NCI-H2227 treated with DMSO at 0.1 percent for 48 hours (cell line): ENCODE data around the gene LPP.

Experiments
- DNase-seq: peaks from one replicate; lab custom pipeline; 2025; lab: John Stamatoyannopoulos, UW

Gene LPP

DNA sequence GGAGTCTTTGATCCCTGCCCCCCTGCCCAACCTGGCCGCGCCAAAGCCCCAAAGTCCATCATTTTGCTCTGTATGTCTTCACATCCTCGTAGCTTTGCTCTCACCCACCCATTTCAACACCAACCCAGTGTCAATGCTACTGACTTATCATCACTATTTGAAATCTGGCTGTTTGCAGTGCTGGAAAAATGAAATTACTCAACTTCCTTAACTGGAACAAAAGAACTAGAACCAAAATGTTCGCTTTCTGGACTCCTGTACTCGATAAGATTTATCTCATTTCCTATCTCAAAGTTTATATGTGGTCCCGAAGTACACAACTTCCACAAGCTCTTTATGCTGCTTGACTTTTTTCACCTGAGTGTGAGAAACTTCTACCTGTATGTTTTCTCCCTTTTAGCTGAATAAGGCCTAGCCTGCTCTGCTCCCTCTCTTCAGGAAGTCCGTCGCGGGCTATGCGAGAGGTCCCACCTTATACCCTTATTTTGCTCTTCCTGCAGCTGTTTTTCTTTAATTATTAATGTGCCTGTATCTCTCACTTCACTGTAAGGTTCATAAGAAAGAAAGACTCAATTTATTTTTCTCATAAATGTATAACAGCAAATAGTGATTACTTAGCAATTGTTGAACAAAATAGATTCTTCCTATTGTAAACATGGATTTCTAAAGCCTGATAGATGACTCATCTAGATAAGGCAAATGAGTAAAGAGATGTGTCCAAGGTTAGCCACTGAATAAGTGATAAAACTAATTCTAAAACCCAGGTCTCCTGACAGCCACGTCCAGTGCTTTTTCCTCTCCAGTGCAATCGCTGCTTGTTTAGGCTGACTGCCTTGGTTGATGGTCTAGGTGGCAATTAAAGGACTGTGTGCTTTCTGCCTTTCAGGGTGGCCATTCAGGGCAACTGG, 553.7 kb downstream of the LPP start:
- no peak for DNase-seq

DNA sequence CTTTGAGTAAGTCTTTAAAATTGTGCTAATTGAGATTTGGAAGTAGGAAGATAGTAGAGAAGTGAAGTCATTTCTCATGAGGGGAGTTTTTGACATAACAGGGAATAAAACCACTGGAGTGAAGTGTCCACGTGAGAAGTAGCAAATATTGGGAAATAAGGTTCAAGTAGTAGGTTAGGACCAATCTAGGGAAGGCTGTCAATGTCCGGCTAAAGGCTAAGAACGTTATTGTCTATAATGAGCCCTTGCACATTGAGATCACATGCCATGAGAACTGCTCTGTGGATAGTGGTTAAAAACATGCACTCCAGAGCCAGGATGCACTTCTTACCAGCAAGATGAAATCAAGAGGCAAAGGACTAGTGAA, 557.9 kb downstream of the LPP start:
- no peak for DNase-seq

DNA sequence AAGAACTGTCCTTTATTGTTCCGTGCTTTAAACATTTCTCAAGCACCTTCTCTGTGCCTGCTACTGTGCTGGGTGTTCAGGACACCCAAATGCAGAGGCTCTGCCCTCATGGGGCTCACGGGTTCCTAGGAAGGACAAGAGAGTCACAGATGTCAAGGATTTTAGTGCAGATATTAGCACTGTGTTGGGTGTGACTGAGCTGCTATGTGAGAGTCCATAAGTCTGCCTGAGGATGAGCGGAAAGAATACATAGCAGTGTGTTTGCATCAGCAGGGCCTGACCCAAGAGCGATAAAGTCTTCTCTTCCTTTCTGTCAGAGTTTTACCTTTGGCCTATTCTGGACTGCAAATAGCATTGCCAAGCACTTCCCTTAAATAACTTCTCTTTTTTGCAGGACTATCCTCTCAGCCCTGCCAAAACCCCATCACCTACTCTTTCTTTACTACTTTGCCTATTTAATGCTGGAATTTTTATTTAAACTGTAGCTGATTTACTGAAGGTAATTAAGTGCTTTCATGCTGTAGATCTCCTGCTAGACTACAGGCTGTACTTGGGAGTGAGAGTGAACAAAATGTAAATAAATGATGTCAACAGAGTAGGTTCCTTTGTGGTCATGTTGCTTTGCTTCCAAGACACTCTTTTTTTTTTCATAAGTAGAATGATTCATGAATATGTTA, 558.4 kb downstream of the LPP start:
- no peak for DNase-seq

DNA sequence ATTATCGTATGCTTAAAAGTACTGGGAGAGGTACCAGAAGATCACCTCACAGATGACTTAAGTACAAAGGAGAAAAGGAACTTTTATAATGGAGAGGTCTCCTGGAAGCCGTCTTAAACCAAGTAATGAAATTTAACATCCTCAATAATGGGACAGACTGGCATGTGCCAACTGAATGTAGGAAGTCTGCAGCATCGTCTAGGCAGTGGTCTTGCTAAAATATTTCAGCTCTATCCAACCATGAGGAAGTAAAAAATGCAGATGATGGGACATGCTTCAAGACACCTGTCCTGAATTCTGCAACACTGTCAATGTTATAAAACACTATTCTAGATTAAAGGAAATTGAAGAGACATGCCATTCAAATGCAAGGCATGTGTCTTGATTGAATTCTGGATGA, 559.0 kb downstream of the LPP start:
- DNase-seq = no peak

DNA sequence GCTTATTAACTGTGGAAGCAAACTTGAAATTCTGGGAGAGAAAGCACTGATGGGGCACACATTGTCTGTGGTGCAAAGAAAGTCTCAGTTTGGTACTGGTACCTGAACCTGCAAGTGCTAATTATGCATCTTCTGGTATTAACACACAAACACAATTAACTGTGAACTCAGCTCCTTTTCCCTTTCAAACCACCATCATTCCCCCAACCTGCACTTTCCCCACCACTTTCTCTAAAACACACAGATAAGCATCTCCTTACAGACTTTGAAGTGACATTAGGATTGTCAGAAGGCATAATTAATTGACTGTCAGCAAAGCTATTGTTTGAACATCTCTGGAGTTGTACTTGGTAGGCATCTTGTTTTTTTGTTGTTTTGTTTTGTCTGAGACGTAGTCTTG, 565.6 kb downstream of the LPP start:
- DNase-seq = no peak

DNA sequence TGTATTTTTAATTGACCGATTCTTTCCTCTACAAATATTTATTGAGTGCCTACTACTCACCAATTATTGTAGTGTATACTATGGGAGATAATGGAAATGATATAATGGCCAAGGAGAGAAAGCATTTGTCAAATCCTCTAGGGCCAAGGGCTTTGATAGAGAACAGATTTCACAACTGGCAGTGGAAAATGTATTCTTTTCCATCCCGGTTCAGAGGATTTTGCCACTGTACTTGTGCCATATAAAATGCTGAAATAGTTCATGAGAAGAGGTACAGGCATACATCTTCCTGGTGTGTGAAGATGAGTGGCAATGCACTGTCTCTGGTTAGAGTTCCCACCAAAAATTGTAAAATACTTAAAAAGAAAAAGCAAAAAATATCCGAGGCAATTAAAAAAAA, 566.3 kb downstream of the LPP start:
- no peak for DNase-seq

DNA sequence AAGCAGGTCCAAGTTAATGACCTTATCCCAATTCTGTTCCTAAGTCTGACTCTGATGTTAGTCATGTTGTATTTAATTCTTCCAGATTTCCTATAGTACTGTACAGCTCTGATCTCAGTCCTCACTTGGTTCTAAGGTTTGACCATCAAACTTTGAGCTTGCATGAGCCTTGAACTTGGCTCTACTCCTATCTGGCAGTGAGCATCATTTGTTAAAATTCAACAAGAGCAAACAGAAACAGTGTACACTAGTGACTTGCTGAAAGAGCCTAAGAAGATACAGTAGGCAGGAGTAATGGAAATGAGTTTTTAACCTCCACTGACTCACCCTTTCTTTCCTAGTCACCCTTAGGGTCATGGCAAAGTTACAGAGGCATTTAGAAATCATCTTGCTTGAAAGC, 566.7 kb downstream of the LPP start:
- no peak for DNase-seq

DNA sequence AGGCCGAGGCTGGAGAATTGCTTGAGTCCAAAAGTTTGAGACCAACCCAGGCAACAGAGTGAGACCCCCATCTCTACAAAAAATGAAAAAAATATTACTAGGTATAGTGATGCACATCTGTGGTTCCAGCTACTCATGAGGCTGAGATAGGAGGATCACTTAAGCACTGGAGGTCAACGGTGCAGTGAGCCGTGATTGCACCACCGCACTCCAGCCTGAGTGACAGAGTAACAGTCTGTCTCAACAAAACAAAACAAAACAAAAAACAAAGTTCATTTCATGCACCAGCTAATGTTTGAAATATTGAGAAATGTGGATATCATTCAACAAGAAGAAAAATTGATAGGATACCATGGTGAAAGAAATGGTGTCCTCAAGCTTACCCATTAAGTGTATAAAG, 567.4 kb downstream of the LPP start:
- no peak for DNase-seq

DNA sequence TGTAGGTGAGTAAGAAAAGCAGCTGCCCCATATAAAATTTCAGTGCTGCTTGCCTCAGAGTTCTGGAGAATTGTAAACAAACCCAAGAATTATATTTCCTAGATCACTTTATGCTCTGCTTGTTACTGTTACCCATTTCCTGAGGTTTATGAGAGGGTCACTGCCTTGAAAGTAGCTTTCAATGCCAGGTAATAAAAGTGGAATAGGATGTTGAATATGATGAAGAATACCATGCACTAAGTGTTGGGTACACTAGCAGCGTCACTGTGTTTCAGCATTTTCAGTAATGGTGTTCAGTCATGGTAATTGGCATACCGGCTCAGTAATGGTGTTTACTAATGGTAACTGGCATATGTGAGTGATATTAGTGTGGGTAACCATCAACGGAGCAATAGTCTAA, 568.0 kb downstream of the LPP start:
- no peak for DNase-seq

DNA sequence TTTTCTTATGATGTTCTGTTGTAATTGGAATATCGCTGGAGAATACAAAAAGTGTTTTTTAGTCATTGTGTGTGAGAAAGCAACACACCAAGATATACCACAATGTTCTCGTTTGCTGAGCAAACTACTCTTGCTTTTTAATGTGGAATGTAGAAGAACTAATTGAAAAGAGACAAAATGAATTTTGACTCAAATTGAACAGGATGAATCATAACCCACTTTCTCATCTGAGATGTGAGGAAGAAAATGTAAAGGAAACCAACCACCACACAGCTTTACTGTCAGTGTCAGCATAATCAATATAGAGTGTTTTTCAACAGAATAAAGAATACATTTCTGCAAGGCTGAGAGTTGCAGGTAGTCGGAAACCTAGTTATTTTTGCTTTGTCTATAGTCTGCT, 569.0 kb downstream of the LPP start:
- DNase-seq = no peak

DNA sequence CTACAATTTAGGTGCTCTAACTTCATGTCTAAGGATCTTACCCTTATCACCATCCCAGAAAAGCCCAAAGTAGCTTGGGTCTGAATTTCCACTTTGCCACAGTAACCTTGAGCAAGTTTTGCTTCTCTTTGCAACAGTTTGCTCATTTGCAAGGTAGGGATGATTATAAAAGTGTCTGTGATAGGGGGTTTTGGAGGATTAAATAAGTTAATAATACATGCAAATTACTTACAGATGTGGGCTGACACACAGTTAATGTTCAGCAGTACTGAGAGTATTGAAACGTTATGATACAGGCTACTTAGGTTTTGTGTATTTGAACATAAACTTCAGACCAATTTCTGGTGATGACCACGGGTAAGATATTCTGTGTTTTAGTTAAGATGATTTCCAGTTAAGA, 573.1 kb downstream of the LPP start:
- DNase-seq = no peak

DNA sequence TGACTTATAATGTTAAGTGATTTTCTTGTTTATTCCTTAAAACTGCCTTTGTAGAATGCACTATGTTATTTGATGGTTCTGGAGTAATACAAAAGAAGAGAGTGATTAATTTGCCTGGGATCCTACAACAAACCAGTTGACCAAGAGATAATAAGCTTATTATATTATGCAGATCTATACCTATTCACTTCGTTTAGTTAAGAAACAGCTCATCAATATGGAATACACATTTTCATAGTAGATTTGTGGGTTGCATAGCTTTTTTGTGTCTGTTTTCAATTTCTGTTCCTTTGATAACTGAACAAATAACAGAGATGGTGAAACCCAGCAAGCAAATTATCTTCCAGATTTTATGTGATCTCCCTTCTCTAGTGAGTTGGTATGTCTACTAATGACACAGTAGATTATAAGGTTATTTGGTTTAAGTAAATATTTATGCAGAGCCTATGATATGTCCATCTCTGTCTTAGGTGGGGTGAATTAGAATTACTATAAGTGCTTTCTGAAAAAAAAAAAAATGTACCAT, 574.5 kb downstream of the LPP start:
- DNase-seq = no peak

DNA sequence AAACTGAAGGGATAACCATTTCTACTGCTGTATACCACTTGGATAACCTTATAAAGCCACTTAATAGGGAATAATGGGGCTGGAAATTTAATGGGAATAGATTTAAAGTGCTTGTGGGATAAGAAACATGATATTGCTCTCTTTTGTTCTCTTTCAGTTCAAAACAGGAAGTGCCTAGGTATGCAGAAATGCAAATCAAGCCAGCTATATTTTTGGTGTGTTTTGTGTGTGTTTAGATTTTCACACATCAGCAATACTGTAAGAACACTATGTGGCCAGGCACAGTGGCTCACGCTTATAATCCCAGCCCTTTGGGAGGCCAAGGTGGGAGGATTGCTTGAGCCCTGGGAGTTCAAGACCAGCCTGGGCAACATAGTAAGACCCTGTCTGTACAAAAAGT, 575.5 kb downstream of the LPP start:
- no peak for DNase-seq

DNA sequence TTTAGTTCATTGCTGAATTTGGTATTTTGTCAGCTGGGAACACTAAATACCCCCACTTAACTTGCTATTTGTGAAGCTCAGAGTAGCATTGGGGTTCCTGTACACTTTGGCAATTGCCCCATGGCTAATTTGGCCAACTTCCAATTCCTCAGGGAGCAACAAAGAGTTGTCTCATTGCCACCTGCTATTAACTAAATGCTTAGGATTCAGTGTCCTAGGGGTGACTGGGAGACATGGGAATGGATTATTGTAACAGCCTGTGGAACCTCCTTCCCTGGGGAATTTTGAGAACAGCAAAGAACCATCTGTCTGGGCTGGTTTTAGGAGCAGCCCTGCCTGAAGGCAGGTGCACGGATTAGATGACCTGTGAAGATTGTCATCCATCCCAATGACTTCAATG, 580.4 kb downstream of the LPP start:
- no peak for DNase-seq

DNA sequence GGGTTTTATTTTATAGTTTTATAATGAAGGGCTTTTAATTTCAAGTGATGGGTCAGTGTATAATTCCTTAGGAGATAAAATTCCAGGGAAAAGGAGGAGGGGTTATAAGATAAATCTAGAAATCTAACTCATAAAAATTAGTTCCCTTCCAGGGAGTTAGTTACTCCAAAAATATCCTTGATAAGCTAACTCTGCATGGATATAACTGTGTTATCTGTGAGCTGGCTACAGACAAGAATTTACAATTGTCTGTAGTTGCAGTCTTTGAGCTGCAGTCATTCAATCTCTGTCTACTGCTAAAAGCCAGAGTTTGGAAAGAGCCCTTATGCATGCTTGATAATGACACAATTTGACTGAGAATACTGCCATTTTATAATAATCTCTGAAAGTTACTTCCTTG, 585.6 kb downstream of the LPP start:
- no peak for DNase-seq

DNA sequence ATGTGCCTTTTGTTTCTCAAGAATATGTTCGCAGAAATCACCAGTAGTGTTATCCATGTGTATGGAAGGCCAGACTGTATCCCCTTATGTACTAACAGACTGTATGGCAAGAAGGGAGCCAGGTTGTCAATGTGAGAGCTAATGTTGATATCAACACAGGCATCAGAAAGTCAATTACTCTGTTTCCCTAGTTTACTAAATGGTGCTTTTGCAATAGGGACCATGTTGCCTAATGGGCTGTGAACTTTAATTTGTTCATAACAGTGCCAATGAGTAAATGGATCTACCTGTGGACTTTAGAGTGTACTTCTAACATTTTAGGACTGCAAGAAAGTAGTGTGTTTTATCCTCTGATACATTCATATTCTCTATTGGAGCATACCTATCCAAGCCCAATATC, 586.1 kb downstream of the LPP start:
- no peak for DNase-seq

DNA sequence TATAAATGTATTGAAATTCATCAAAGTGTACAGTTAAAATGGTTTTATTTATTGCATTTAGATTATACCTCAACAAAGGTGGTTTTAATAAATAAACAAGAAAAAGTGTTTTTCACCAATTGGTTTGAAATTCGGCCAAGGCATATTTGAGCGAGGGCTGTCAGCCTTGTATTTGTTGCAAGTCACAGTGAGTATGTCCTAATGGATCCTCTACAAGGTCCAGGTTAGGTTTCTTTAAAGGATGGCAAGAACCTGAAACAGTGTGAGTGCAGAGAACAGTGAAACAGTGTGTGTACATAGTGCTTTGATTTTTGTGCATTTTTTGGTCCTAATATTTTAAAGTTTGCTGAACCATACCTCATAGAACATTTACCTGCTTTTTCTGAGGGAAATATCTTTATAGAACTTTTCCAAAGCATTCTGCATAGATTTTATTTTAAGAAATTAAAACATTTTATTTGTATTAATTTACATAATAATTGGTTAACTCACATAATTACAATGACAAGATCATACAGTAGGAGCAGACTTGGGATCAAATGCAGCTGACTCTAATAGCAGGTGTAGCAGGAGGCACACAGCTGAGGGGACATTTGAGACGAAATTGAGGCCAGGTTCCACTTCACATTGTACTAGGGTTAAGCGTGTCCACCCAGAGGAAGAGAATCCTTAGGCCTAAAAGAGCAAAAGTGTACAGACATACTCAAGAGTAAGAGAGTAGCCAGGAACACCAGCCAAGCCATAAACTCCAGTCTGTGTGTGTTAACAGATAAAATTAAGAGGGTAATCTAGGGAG, 589.0 kb downstream of the LPP start:
- DNase-seq = no peak

DNA sequence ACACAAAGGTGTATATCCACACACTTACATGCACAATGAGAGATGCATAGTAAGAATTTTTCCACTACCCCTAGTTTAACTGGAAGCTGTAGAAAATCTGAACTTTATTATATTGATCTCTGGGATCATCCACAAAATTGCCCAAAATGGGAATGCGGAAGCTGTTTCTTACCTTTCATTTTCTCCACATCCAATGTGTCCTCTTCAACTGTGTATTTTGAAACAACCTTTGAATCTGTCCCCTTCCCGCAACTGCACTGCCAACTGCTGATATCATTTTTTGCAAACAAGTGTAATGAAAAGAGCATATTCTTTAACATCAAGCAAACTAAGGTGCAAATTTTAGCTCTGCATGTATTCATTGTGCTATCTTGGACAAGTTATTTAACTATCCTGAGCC, 590.2 kb downstream of the LPP start:
- DNase-seq = no peak

DNA sequence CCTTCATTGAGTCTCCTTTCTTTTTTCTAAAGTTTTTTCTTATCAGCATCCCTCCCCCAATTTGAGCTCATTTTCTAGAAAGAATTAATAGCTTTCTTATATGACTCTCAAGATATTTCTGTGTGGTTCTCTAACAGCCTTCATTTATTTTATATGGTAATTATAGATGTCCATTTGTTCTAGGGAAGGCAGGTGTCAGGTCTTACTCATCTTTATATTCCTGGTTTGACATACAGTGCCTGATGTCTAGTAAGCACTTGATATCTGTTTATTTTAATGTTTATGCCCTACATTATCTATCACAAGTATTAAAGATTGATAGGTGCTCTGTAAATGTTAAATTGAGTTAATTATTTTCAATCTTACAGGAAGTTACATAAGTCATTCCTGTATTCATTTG, 591.1 kb downstream of the LPP start:
- no peak for DNase-seq

DNA sequence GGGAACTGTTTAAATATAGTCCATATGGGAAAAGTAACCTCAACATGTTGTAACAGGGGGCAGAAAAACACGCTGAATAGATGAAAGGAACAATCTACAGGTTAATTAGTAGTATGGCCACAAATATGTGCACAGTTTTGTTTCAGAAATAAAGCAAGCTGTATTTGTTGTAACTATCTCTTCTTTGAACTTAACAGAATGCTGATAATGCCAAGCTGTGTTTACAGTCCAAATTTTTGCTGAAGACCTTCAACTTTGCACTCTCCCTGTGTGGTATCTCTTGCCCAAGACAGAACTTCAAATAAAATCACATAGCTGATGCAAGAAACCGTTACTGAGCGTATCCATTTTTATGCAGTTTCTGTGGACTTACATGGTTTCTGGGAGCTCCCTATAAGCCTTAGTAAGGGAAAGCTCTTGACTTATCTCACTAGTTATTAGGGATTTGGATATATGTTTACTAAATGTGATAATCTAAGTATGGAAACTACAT, 592.4 kb downstream of the LPP start:
- DNase-seq = no peak

DNA sequence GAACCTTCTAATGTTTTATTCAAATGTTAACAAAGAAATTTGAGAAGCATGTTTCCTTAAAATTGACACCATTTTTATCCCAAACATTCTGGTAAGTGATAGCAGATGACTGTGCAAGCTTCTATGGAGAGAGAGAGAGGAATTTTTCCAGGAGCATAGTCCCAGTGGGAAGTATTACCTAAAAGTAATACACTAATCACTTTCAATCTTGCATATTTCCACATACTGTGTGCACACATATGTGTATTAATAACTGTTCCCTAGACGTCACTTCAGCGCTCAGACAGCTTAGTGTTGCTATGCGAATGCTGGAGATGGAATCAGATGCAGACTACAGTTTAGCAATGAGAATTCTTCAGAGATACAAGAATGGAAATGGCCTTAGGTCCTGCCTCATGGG, 593.5 kb downstream of the LPP start:
- DNase-seq = no peak

DNA sequence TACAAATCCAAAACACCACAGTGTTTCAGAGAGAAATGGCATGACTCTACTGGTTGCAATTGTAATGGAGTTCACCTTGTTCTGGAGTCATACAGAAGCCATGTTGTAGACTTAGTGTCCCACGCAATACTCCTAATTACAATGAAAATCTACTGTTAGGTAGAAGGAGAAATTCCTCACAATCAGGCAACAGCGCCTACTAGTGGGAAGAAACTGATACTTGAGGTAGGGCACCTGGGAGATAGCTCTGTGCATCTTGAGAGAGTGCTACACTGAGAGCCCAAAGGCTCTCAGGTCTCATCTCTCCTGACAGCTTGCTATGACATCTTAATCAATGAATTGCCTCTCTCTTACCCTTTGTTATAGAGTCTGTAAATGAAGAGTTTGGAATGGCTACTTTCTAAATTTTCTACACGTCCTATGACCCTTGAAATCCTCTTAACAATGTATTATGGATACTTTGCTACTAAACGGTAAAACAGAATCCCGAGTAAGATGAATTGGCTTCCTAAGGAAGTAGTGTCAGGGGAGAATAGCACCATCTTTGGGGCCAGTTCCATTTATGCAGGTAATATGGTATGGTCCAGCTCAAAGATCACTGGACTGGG, 595.2 kb downstream of the LPP start:
- no peak for DNase-seq
